SK-N-SH treated with all-trans-retinoic acid at 6 μM for 48 hours (cell line): Measurements from ENCODE around the gene SMAD6.

ENCODE experiments used
- ATAC-seq: fragments of 200-7000 bp; cut with Tn5 transposase; 3 replicates; pipeline ENCODE4 v1.9.1; 2020; ENCODE audit warnings: mild to moderate bottlenecking, moderate library complexity
- ARNTL ChIP-seq: fragments of 450-650 bp; formaldehyde crosslinking; IDR thresholded peaks from 2 replicates; pipeline ENCODE4 v1.5.0; 2020; ENCODE audit warnings: low read depth, mild to moderate bottlenecking, moderate library complexity, borderline replicate concordance
- BACH2 ChIP-seq: fragments of 250-450 bp; sonication (Bioruptor Pico); IDR thresholded peaks from 2 replicates; pipeline ENCODE4 v1.9.0; 2021; ENCODE audit warnings: mild to moderate bottlenecking, borderline replicate concordance
- CREB5 ChIP-seq: fragments of 250-450 bp; sonication (Bioruptor Pico); IDR thresholded peaks from 2 replicates; pipeline ENCODE4 v1.5.1; 2020; ENCODE audit warnings: low read depth, mild to moderate bottlenecking, moderate library complexity
- CSDC2 ChIP-seq: fragments of 250-450 bp; sonication (Bioruptor Pico); IDR thresholded peaks from 2 replicates; pipeline ENCODE4 v1.5.0; 2020; ENCODE audit warnings: mild to moderate bottlenecking, moderate library complexity
- ESRRG ChIP-seq: fragments of 250-450 bp; sonication (Bioruptor Pico); IDR thresholded peaks from 2 replicates; pipeline ENCODE4 v1.6.1; 2021; ENCODE audit warnings: mild to moderate bottlenecking
- GLIS3 ChIP-seq: fragments of 250-450 bp; sonication (Bioruptor Pico); IDR thresholded peaks from 2 replicates; pipeline ENCODE4 v1.5.0; 2020; ENCODE audit warnings: mild to moderate bottlenecking, moderate library complexity
- ISL1 ChIP-seq: fragments of 250-450 bp; sonication (Bioruptor Pico); IDR thresholded peaks from 2 replicates; pipeline ENCODE4 v2.1.2; 2022; ENCODE audit warnings: mild to moderate bottlenecking, moderate library complexity
- OSR1 ChIP-seq: fragments of 250-450 bp; sonication (Bioruptor Pico); IDR thresholded peaks from 2 replicates; pipeline ENCODE4 v1.8.0; 2022; ENCODE audit warnings: moderate library complexity, mild to moderate bottlenecking, inconsistent platforms
- RARB ChIP-seq: fragments of 250-450 bp; sonication (Bioruptor Pico); IDR thresholded peaks from 2 replicates; pipeline ENCODE4 v1.8.0; 2021; ENCODE audit warnings: mild to moderate bottlenecking, moderate library complexity
- TCF4 ChIP-seq: fragments of 250-450 bp; sonication (Bioruptor Pico); IDR thresholded peaks from 2 replicates; pipeline ENCODE4 v1.8.0; 2021; ENCODE audit warnings: mild to moderate bottlenecking, moderate library complexity, borderline replicate concordance
- TOX ChIP-seq: fragments of 250-450 bp; sonication (Bioruptor Pico); IDR thresholded peaks from 2 replicates; pipeline ENCODE4 v1.8.0; 2021; ENCODE audit warnings: mild to moderate bottlenecking, moderate library complexity, borderline replicate concordance
- TSHZ2 ChIP-seq: fragments of 250-450 bp; sonication (Bioruptor Pico); IDR thresholded peaks from 2 replicates; pipeline ENCODE4 v1.5.0; 2020; ENCODE audit warnings: mild to moderate bottlenecking, moderate library complexity
- ZC3H10 ChIP-seq: fragments of 250-450 bp; sonication (Bioruptor Pico); IDR thresholded peaks from 2 replicates; pipeline ENCODE4 v1.5.1; 2021; ENCODE audit warnings: mild to moderate bottlenecking, moderate library complexity
- ZFP3 ChIP-seq: fragments of 250-450 bp; sonication (Bioruptor Pico); IDR thresholded peaks from 2 replicates; pipeline ENCODE4 v1.5.0; 2020; ENCODE audit warnings: mild to moderate bottlenecking, moderate library complexity
- ZFP30 ChIP-seq: fragments of 450-650 bp; formaldehyde crosslinking; IDR thresholded peaks from 2 replicates; pipeline ENCODE4 v1.5.0; 2022; ENCODE audit warnings: mild to moderate bottlenecking, moderate library complexity
- ZNF565 ChIP-seq: fragments of 450-650 bp; formaldehyde crosslinking; conservative IDR thresholded peaks from 2 replicates; pipeline ENCODE4 v1.5.0; 2020; ENCODE audit warnings: low read depth, mild to moderate bottlenecking, moderate library complexity
- ZNF70 ChIP-seq: fragments of 450-650 bp; formaldehyde crosslinking; IDR thresholded peaks from 2 replicates; pipeline ENCODE4 v1.5.0; 2020; ENCODE audit warnings: mild to moderate bottlenecking, moderate library complexity
- ZNF8 ChIP-seq: fragments of 450-650 bp; formaldehyde crosslinking; IDR thresholded peaks from 2 replicates; pipeline ENCODE4 v1.5.0; 2020; ENCODE audit warnings: mild to moderate bottlenecking, moderate library complexity
- TF ChIP-seq, protein P1 (sequence below): fragments of 250-450 bp; sonication (Bioruptor Pico); IDR thresholded peaks from 2 replicates; pipeline ENCODE4 v1.8.0; 2021; ENCODE audit warnings: low read depth, mild to moderate bottlenecking, moderate library complexity, borderline replicate concordance
- TF ChIP-seq, protein P2 (sequence below): fragments of 250-450 bp; sonication (Bioruptor Pico); IDR thresholded peaks from 2 replicates; pipeline ENCODE4 v1.8.0; 2020; ENCODE audit warnings: mild to moderate bottlenecking, moderate library complexity, borderline replicate concordance
- TF ChIP-seq, protein P3 (sequence below): fragments of 250-450 bp; sonication (Bioruptor Pico); IDR thresholded peaks from 2 replicates; pipeline ENCODE4 v1.5.1; 2021; ENCODE audit warnings: mild to moderate bottlenecking, moderate library complexity

SMAD6 gene

DNA sequence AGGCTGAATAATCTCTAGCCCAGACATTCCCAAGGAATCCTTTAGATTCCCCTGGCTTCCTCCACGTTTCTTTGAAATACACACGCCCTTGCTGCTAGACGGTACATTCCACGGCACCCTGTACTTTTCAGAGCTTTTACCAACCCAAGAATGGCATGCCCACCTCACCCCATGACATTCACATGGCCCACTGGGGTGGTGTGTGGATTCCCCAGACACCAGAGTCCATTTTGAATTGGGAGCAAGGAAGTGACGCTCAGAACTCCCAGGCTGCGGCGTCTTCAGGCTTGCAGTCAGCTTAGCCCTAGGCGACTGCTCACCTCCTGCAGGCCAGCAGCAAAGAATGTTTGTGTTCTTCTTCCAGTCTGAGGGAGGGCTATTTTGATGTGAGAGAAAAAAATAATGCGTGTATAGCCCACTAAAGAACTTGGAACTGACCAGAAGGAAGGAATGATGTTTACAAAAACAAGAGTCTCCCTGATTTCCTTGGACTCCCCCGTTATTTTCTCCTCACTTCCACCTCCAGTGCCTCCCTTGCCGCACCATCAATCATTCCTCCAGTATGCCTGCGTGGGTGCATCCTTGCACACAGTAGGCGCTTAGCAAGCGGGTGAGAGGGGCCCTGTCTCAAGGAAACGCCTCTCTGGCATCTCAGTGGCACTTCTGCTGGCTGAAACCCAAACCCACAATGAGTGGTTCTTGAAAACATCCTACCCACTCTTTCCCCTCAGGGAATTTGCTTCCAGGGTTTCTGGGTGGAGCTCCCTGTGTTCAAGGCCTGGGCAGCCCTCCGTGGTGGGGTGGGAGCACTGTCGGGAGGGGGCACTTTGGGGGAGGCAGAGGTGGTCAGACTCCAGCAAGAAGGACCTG, 59.9 kb downstream of the SMAD6 start:
- TF ChIP-seq, protein P1, sequence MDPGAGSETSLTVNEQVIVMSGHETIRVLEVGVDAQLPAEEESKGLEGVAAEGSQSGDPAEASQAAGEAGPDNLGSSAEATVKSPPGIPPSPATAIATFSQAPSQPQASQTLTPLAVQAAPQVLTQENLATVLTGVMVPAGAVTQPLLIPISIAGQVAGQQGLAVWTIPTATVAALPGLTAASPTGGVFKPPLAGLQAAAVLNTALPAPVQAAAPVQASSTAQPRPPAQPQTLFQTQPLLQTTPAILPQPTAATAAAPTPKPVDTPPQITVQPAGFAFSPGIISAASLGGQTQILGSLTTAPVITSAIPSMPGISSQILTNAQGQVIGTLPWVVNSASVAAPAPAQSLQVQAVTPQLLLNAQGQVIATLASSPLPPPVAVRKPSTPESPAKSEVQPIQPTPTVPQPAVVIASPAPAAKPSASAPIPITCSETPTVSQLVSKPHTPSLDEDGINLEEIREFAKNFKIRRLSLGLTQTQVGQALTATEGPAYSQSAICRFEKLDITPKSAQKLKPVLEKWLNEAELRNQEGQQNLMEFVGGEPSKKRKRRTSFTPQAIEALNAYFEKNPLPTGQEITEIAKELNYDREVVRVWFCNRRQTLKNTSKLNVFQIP (CRISPR knock-in tag): no peak
- no peak for TF ChIP-seq CREB5 (CRISPR knock-in tag)
- no peak for TF ChIP-seq OSR1
- TF ChIP-seq TSHZ2 (CRISPR knock-in tag): no peak
- TF ChIP-seq, protein P2, sequence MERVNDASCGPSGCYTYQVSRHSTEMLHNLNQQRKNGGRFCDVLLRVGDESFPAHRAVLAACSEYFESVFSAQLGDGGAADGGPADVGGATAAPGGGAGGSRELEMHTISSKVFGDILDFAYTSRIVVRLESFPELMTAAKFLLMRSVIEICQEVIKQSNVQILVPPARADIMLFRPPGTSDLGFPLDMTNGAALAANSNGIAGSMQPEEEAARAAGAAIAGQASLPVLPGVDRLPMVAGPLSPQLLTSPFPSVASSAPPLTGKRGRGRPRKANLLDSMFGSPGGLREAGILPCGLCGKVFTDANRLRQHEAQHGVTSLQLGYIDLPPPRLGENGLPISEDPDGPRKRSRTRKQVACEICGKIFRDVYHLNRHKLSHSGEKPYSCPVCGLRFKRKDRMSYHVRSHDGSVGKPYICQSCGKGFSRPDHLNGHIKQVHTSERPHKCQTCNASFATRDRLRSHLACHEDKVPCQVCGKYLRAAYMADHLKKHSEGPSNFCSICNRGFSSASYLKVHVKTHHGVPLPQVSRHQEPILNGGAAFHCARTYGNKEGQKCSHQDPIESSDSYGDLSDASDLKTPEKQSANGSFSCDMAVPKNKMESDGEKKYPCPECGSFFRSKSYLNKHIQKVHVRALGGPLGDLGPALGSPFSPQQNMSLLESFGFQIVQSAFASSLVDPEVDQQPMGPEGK (CRISPR knock-in tag): no peak
- no peak for TF ChIP-seq ZNF565
- no peak for TF ChIP-seq BACH2 (CRISPR knock-in tag)
- no peak for TF ChIP-seq ZNF8
- TF ChIP-seq TOX: no peak
- TF ChIP-seq, protein P3, sequence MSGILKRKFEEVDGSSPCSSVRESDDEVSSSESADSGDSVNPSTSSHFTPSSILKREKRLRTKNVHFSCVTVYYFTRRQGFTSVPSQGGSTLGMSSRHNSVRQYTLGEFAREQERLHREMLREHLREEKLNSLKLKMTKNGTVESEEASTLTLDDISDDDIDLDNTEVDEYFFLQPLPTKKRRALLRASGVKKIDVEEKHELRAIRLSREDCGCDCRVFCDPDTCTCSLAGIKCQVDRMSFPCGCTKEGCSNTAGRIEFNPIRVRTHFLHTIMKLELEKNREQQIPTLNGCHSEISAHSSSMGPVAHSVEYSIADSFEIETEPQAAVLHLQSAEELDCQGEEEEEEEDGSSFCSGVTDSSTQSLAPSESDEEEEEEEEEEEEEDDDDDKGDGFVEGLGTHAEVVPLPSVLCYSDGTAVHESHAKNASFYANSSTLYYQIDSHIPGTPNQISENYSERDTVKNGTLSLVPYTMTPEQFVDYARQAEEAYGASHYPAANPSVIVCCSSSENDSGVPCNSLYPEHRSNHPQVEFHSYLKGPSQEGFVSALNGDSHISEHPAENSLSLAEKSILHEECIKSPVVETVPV (CRISPR knock-in tag): no peak
- no peak for TF ChIP-seq ESRRG (CRISPR knock-in tag)
- no peak for TF ChIP-seq GLIS3 (CRISPR knock-in tag)
- TF ChIP-seq ZNF70: no peak
- no peak for TF ChIP-seq ZFP3
- no peak for TF ChIP-seq TCF4 (CRISPR knock-in tag)
- no peak for TF ChIP-seq ZC3H10 (CRISPR knock-in tag)
- no peak for TF ChIP-seq RARB (CRISPR knock-in tag)
- TF ChIP-seq ISL1: no peak
- no peak for TF ChIP-seq ZFP30 (CRISPR knock-in tag)
- no peak for TF ChIP-seq CSDC2 (CRISPR knock-in tag)
- ATAC-seq: no peak

GRCh38 chr15:66763186-66764071, 61.4 kb downstream of the SMAD6 start:
- peak; percentile 23 for ATAC-seq
- no peak for TF ChIP-seq ESRRG (CRISPR knock-in tag)
- no peak for TF ChIP-seq ISL1
- TF ChIP-seq ZC3H10 (CRISPR knock-in tag): no peak
- no peak for TF ChIP-seq OSR1
- no peak for TF ChIP-seq CREB5 (CRISPR knock-in tag)
- no peak for TF ChIP-seq ARNTL (CRISPR knock-in tag)
- TF ChIP-seq ZNF565: no peak
- no peak for TF ChIP-seq ZNF8
- TF ChIP-seq, protein P2 (CRISPR knock-in tag): no peak
- TF ChIP-seq TOX: no peak
- TF ChIP-seq, protein P1 (CRISPR knock-in tag): no peak
- no peak for TF ChIP-seq RARB (CRISPR knock-in tag)
